SK-N-MC (cell line): ENCODE results near the gene CLIP1.

Experiments used
- EZH2 ChIP-seq: fragments of 200-600 bp; sonication (generic); IDR thresholded peaks from one replicate; pipeline ENCODE4 v1.6.1; 2017; ENCODE audit warnings: antibody characterized with exemption
- FOXP2 ChIP-seq: optimal IDR thresholded peaks from 2 replicates; pipeline ENCODE3; 2011; ENCODE audit warnings: mild to moderate bottlenecking, moderate library complexity; ENCODE audit not compliant: insufficient read depth; ENCODE audit errors: extremely low read length, control extremely low read depth
- POLR2AphosphoS5 ChIP-seq: IDR thresholded peaks from 2 replicates; pipeline ENCODE4 v1.6.1; 2012; ENCODE audit warnings: mild to moderate bottlenecking, low read depth, low read length, borderline replicate concordance

- TF ChIP-seq EZH2 (no peak), POLR2AphosphoS5 (no peak), FOXP2 (no peak)
These were observed 70.1 kb downstream of the CLIP1 start for GRCh38 chr12:122352394-122352793.
